Muscle of back (tissue), 13 donors: ENCODE measurements around the gene ZNF774. TPM values are rescaled to one million over a fixed set of nuclear protein-coding genes. Genes with fewer than 3 reads are reported as not detected.
"Not testable (repeated sequence)": the region's sequence is repeated elsewhere in the genome, so short reads cannot be mapped to it uniquely, and the experiment has no call there.

Source experiments
- DNase-seq, 3 donors: peaks; one replicate each; pipeline versions ENCODE4 v3.0.0 to v3.0.0-alpha.2; 2013
- long read RNA-seq, 9 donors: transcript quantifications; one replicate each; lab custom pipeline, GENCODE V29; 2026
- polyA plus RNA-seq, 10 donors: library from polyadenylated mRNA; unstranded; fragments of 120-200 nt; gene quantifications; one replicate each; pipeline ENCODE4 v1.2.1, GENCODE V29; 2013; ENCODE audit not compliant: insufficient read length in 10 of 10

ZNF774 gene
- polyA plus RNA-seq, result 1 to 10 TPM; 1.5 to 4.5 (median 2.1) TPM
- long read RNA-seq, donor 1, result 0 reads
- long read RNA-seq, donor 2, partial matches to known transcripts, result 0 of 1 reads
- long read RNA-seq, donor 2, other reads (novel, unspliced or antisense), result 0 of 1 reads
- long read RNA-seq, donor 3, result 0 reads
- long read RNA-seq, donor 4, result 0 reads
- long read RNA-seq, donor 5, partial matches to known transcripts, result 0 of 2 reads
- long read RNA-seq, donor 5, other reads (novel, unspliced or antisense), result 0 of 2 reads
- long read RNA-seq, donor 6, partial matches to known transcripts, result 0 of 1 reads
- long read RNA-seq, donor 6, other reads (novel, unspliced or antisense), result 0 of 1 reads
- long read RNA-seq, donor 7, result 0 reads
- long read RNA-seq, donor 8, partial matches to known transcripts, result 0 of 1 reads
- long read RNA-seq, donor 8, other reads (novel, unspliced or antisense), result 0 of 1 reads
- long read RNA-seq, donor 9, result 0 reads

GRCh38 chr15:90352107-90352893 lies at the start of gene ZNF774:
Gene ZNF774, plus strand, starts transcription at chr15:90352284. Its CDS starts 2,377 bp downstream, at chr15:90354661.
- peak; percentile 96 to 97 (median 97) for DNase-seq

GRCh38 chr15:90305355-90305754 lies 46.7 kb upstream of the ZNF774 start:
- not testable (repeated sequence) for DNase-seq

GRCh38 chr15:90305932-90306331 lies 46.2 kb upstream of the ZNF774 start:
- DNase-seq, result no peak

- no peak for DNase-seq
These were observed 45.5 kb upstream of the ZNF774 start for GRCh38 chr15:90306560-90306959.

DNA sequence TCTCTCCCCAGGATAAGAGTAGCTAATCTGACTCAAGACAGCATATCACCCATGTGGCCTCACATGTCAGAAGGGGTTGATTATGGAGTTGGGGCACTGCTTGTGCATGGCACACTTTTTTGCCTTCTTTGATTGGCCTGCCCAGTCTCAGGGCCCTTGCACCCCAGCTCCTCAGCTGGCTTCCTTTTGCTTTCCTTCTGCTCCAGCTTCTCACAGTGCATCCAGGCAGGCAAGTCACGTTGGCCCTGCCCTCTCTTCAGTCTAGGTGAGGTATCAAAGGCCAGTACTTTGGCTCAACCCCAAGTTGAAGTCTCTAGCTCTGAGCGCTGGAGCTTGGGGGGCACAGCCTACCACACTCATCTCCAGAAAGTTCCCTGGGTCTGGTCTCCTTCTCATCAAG lies 44.4 kb upstream of the ZNF774 start:
- DNase-seq, result no peak

DNA sequence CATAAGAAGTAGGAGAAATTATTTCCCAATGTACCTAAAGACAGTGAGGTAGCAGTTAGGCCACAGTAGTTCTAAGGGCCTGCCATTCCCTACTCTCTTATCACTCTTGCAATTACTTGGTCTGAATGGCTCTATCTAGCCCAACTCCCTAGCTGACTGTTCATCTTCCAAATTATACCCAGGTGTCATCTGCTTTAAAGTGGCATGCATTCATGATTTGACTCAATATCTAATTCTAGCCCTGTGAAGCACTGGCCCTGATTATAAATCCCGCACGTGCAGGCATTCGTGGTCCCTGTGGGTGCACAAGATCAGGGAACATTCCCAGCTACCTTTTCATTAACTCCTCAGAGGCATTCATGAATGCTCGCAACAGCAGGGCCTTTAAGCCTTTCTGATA lies 43.1 kb upstream of the ZNF774 start:
- DNase-seq, result no peak

GRCh38 chr15:90315278-90315982 lies 36.7 kb upstream of the ZNF774 start:
- peak in 2 of 3 donors; percentile 51 to 78 for DNase-seq

- no peak for DNase-seq
These were observed 35.9 kb upstream of the ZNF774 start for GRCh38 chr15:90316139-90316538.

DNA sequence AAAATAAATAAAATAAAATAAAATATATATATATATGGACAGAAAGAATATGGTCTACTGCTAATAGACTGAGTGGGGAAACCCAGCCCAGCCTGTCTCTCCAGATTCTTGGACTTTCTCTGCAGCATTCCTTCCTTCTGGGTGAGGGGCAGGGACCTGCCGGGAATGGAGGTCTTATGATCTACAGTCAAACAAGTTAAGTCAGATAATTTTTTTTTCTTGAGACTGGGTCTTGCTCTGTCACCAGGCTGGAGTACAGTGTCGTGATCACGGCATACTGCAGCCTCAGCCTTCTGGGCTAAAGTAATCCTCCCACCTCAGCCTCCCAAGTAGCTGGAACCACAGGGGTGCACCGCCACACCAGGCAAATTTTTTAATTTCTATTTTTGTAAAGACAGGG lies 33.5 kb upstream of the ZNF774 start:
- no peak for DNase-seq

DNA sequence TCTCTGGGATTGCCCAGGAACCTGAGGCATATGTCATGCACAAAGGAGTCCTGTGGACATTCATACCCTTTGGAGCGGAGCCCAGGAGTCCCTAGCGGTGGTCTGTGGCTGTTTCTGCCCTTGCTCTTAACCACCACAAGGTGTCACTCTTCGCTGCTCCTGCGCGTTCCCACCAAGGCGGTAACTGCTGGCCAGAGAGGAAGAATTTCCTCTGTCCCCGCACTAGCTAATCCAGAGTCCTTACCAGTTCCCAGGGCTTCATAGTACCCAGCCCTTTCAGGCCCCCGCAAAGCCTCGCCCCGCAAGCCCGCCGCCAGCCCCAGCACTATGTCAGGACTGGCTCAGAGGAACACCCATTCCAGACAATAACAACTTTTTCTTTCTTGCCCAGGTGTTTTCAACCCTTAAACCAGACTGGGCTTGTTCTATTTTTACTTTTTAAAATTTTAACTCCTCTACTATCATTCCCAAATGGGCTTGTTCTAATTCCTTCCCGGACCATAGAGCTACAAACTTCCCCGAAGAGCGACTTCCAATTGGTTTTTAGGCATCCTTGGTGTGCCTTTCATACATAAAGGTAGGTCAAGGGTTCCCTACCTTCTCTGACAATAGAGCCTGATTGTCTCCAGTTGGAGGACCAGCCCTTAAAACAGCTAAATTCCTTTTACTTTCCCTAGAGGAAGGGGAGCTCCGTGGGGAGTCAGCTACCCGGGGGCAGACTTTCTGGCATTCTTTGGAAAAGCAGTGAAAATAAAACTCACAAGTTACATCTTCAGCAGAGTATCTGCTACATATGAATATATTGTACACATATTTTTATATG lies 31.8 kb upstream of the ZNF774 start:
- DNase-seq, result peak; percentile 89 to 94 (median 92)

DNA sequence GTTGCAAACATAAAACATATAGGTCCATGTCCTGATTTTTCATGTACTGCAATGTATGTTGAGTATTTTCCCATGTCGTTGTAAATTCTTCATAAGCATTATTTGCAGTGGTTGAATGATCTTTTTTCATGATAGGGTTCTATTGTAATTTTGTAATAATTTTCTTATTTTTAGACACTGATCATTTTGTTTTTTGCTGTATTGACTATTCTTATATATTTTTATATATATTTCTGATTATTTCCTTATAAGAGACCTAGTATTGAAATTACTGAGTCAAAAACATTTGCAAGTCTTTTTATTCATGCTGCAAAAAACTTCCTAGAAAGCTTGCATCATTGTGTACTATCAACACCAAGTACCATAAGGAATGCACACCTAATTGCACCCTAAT lies 31.2 kb upstream of the ZNF774 start:
- no peak for DNase-seq

DNA sequence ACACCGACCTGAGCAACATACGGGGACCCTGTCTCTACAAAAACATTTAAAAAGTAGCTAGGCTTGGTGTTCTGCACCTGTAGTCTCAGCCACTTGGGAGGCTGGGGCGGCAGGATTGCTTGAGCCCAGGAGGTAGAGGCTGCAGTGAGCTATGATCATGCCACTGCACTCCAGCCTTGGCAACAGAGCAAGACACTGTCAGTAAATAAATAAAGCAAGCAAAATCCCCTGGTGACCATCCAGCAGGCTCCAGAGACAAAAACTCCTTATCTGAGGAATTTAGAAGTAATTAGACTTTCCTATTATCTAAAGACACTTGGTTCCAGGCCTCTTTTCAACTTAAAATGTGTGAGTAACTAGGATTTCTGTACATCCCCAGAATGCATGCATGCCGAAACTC lies 29.5 kb upstream of the ZNF774 start:
- DNase-seq, result no peak

- no peak for DNase-seq
These were observed 26.4 kb upstream of the ZNF774 start for GRCh38 chr15:90325726-90326125.

- no peak for DNase-seq
These were observed 25.6 kb upstream of the ZNF774 start for GRCh38 chr15:90326441-90326840.

GRCh38 chr15:90327311-90327710 lies 24.8 kb upstream of the ZNF774 start:
- DNase-seq, result no peak

- DNase-seq, result no peak
These were observed 17.8 kb upstream of the ZNF774 start for GRCh38 chr15:90334304-90334731.

DNA sequence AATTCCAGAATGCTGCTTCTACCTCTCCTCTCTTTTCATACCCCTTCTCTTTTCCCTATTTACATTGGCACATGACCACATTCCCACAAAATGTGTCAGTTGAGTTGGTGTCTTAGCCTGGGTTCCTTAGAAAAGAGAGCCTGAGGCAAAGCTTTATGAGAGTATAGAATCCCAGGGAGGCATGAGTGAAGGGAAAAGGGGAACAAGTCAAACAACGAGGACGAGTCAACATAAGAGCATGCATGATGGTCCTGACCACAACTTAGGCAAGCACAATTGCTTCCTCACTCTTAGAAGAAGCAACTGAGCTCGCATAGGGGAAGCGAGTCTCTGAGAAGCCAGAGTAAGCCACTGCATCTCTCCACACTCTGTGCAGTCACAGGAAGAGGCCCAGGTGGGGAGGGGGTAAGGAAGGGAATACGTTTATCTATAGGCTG lies 15.4 kb upstream of the ZNF774 start:
- DNase-seq, result peak in 2 of 3 donors; percentile 23 to 62

DNA sequence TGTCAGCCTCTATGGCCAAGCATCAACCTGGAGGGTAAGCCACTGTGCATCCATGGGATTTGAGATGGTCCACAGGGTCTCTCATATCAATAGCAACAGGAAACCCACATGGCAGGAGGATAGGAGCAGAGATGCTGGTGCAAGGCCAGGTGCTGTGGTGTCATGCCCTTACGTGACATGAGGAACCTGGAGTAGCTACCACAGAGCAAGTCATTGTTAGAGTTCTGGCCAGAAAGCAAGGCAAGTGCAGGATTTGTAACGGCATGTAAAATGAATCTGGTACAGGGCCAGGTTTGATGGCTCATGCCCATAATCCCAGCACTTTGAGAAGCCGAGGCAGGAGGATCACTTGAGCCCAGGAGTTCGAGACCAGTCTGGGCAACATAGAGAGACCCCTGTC lies 14.8 kb upstream of the ZNF774 start:
- DNase-seq, result no peak

DNA sequence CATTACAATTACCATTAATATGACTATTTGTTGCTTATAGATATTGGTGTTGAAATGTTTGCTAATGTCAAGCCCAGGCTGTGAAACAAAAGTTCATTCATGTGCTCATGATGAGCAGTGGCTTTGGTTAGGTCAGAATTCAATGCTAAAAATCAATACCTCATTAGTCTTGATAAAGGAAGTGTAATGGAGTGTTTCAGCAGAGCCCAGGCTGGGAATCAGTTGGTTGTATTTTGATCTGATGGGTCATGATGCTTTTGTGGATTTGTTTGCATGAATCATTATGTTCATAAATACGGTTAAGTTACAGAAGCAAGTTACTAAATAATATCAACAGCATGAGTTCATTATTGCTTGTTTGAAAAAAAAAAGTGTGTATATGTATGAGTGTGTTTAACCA lies 13.6 kb upstream of the ZNF774 start:
- no peak for DNase-seq

- no peak for DNase-seq
These were observed 11.7 kb upstream of the ZNF774 start for GRCh38 chr15:90340345-90340744.

GRCh38 chr15:90343302-90343790 lies 8.7 kb upstream of the ZNF774 start:
- peak in 1 of 3 donors; percentile 21 for DNase-seq
